ENCODE measurements around the gene GORAB.

- TF ChIP-seq REST (IDR thresholded peaks at IDR 0.05) (no peak), CBX8 (IDR thresholded peaks at IDR 0.05) (no peak), CTCF (IDR thresholded peaks at IDR 0.05) (no peak)
These were observed 21.8 kb upstream of the GORAB start for GRCh38 chr1:170510163-170510562.
